PC-9 (cell line): ENCODE data around the gene NFE2. TPM values are rescaled to one million over a fixed set of nuclear protein-coding genes. Genes with fewer than 3 reads are reported as not detected.

Source experiments
- BruUV-seq: library from RNA; stranded (reverse); fragments of 400-500 nt; replicated peaks from 2 replicates; lab custom pipeline; 2021; lab: Mats Ljungman, UMichigan
- CTCF ChIA-PET: fragments of 300-600 bp; sonication (Branson Sonifier 250); formaldehyde crosslinking; loops from one replicate; lab custom pipeline; 2022; ENCODE audit warnings: antibody characterized with exemption; lab: Charles Lee
- POLR2A ChIA-PET: fragments of 300-600 bp; sonication (Branson Sonifier 250); formaldehyde crosslinking; loops from one replicate; lab custom pipeline; 2022; ENCODE audit warnings: antibody characterized with exemption; ENCODE audit not compliant: unreplicated experiment; lab: Charles Lee
- DNase-seq, 2 experiments: peaks; one replicate each; pipeline versions ENCODE4 v3.0.0 to v3.0.0-alpha.2; 2015 to 2022; ENCODE audit warnings: mixed read lengths in 1 of 2
- H2AFZ ChIP-seq: fragments of 200-600 bp; sonication (generic); 2 replicates; pipeline ENCODE4 v1.8.1; 2017; ENCODE audit warnings: antibody characterized with exemption
- H3F3A ChIP-seq: fragments of 200-600 bp; sonication (generic); 2 replicates; pipeline ENCODE4 v1.8.1; 2017; ENCODE audit warnings: antibody characterized with exemption, mild to moderate bottlenecking, low read depth; ENCODE audit not compliant: insufficient read depth
- H3K27ac ChIP-seq: fragments of 200-600 bp; sonication (generic); 2 replicates; pipeline ENCODE4 v1.6.1; 2016; ENCODE audit warnings: mixed run types
- H3K27me3 ChIP-seq: fragments of 200-600 bp; sonication (generic); 2 replicates; pipeline ENCODE4 v1.6.1; 2016; ENCODE audit warnings: low read depth, mixed run types; ENCODE audit not compliant: insufficient read depth
- H3K36me3 ChIP-seq: fragments of 200-600 bp; sonication (generic); 2 replicates; pipeline ENCODE4 v1.6.1; 2016; ENCODE audit warnings: low read depth, mixed run types
- H3K4me1 ChIP-seq: fragments of 200-600 bp; sonication (generic); replicated peaks from 2 replicates; pipeline ENCODE4 v1.6.1; 2016; ENCODE audit warnings: mixed run types; ENCODE audit not compliant: insufficient read depth
- H3K4me2 ChIP-seq: fragments of 200-600 bp; sonication (generic); 2 replicates; pipeline ENCODE4 v1.6.1; 2017; ENCODE audit warnings: mixed run types
- H3K4me3 ChIP-seq: fragments of 200-600 bp; sonication (generic); 2 replicates; pipeline ENCODE4 v1.6.1; 2016; ENCODE audit warnings: mixed run types
- H3K79me2 ChIP-seq: fragments of 200-600 bp; sonication (generic); 2 replicates; pipeline ENCODE4 v1.6.1; 2017; ENCODE audit warnings: low read depth, mixed run types
- H3K9me2 ChIP-seq: fragments of 200-600 bp; sonication (generic); 2 replicates; pipeline ENCODE4 v1.8.1; 2017; ENCODE audit warnings: mild to moderate bottlenecking; ENCODE audit not compliant: insufficient read depth
- H3K9me3 ChIP-seq: fragments of 200-600 bp; sonication (generic); 2 replicates; pipeline ENCODE4 v1.8.1; 2016; ENCODE audit warnings: low read depth; ENCODE audit not compliant: insufficient read depth
- H4K20me1 ChIP-seq: fragments of 200-600 bp; sonication (generic); 2 replicates; pipeline ENCODE4 v1.8.1; 2017; ENCODE audit not compliant: insufficient read depth
- EZH2 ChIP-seq: fragments of 200-600 bp; sonication (generic); IDR thresholded peaks from 2 replicates; pipeline ENCODE4 v1.8.0; 2017; ENCODE audit warnings: antibody characterized with exemption, low read depth
- intact Hi-C: fragments of 100-400 bp; cut with micrococcal nuclease; formaldehyde crosslinking; loops from one replicate; pipeline ENCODE4 v1.10.0; 2022; ENCODE audit not compliant: unreplicated experiment
- total RNA-seq: library from RNA; stranded (reverse); gene quantifications from 2 replicates; pipeline ENCODE4 v1.2.3, GENCODE V29; 2021
- TF ChIP-seq, protein P1 (sequence below): fragments of 200-600 bp; sonication (generic); conservative IDR thresholded peaks from 2 replicates; pipeline ENCODE4 v1.6.1; 2017; ENCODE audit warnings: mixed run types, antibody characterized with exemption, mild to moderate bottlenecking, moderate library complexity

The NFE2 gene
- total RNA-seq, 1 experiment from 2014 or later, result 1.5 TPM

DNA sequence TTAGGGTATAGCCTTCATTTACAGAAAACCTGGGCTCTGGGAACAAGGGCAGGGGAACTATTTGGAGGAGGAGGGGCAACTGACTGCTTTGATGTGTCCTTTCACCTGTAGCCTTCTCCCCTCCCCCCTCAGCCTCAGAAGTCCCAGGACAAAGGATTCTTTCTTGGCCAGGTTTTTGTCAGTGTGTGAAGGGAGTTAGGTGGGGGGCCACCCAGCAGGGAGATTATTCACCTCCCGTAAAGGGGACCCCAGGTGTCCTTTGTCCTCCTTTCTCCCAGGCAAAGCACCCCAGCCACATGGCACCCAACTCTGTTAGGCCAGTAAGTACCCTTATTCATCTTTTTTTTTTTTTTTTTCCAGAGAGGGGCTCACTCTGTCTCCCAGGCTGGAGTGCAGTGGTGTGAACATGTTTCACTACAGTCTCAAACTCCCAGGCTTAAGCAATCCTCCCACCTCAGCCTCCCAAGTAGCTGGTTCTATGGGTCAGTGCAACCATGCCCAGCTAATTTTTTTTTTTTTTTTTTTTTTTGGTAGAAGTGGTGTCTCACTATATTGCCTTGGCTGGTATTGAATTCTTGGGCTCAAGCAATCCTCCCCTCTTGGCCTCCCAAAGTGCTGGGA, 723 bp upstream of the NFE2 start:
- ChIA-PET POLR2A (interaction anchor here (0.6 to 1.1 kb wide), 3 partner anchors 13 to 24 kb away, joined by 3 to 43 read pairs (median 9); partner anchors contain the start of genes CBX5 and COPZ1), CTCF (interaction anchor here (0.6 to 2.3 kb wide), 5 partner anchors 20 to 1423 kb away, joined by 3 to 16 read pairs (median 6); partner anchors contain the start of gene COPZ1)
- Histone ChIP-seq H3K4me3 (peak overlapping the region; percentile 46; the same call in 1 of the 2 replicates), H4K20me1 (no peaks in the 10 kb centered on the region), H3K4me1 (peaks cover 47% of the 10 kb centered on the region), H3K36me3 (no peaks in the 10 kb centered on the region), H3F3A (peaks cover 30% of the 10 kb centered on the region), H3K27ac (no peak overlapping the region), H3K9me2 (no peaks in the 10 kb centered on the region), H2AFZ (no peak overlapping the region; the same call in 1 of the 2 replicates), H3K79me2 (no peaks in the 10 kb centered on the region), H3K27me3 (no peaks in the 10 kb centered on the region), H3K4me2 (peak overlapping the region; percentile 81), H3K9me3 (no peaks in the 10 kb centered on the region)
- no TSS peak for BruUV-seq
- intact Hi-C loops, result no loop called here
- TF ChIP-seq, protein P1, sequence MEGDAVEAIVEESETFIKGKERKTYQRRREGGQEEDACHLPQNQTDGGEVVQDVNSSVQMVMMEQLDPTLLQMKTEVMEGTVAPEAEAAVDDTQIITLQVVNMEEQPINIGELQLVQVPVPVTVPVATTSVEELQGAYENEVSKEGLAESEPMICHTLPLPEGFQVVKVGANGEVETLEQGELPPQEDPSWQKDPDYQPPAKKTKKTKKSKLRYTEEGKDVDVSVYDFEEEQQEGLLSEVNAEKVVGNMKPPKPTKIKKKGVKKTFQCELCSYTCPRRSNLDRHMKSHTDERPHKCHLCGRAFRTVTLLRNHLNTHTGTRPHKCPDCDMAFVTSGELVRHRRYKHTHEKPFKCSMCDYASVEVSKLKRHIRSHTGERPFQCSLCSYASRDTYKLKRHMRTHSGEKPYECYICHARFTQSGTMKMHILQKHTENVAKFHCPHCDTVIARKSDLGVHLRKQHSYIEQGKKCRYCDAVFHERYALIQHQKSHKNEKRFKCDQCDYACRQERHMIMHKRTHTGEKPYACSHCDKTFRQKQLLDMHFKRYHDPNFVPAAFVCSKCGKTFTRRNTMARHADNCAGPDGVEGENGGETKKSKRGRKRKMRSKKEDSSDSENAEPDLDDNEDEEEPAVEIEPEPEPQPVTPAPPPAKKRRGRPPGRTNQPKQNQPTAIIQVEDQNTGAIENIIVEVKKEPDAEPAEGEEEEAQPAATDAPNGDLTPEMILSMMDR, result no peak
- no peak for TF ChIP-seq EZH2
- DNase-seq, result no peak

DNA sequence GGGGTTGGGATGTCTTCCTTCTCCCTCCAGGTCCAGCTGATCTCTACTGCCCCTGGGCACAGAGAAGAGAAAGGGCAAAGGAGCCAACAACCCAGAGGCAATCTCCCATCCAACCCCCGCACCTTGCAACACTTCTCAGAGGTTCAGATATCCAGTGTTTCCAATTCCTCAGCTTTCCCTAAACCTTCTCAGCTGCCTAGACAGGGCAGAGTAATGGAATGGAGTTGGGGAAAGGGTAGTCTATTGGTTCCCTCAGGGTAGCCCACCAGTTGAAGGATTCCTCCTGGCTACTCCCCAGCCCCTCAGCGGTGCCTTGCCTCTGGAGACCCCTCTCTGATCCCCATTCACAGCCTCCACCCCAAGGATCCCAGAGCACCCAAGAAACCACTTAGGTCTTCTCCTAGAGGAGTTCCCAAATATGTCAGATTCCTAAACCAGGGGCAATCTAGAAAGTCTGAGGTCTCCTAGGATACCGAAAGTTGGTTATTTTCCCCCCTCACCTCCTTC, 537 bp downstream of the NFE2 start:
- ChIA-PET CTCF (interaction anchor here (0.7 to 2.3 kb wide), 4 partner anchors 9 to 59 kb away, joined by 5 to 25 read pairs (median 16); partner anchors contain the start of gene COPZ1), POLR2A (interaction anchor here (0.6 to 0.8 kb wide), 2 partner anchors 8 to 25 kb away, joined by 24 to 43 read pairs; partner anchors contain the start of gene COPZ1)
- no peaks in the 10 kb centered on the region for H3K36me3 ChIP-seq
- peak overlapping the region; percentile 81 for H3K4me2 ChIP-seq
- H3K27ac ChIP-seq, result no peak overlapping the region
- TSS peak; percentile 57 for BruUV-seq
- peak overlapping the region; percentile 46; the same call in 1 of the 2 replicates for H3K4me3 ChIP-seq
- peak overlapping the region; percentile 65; the same call in 1 of the 2 replicates for H2AFZ ChIP-seq
- no peak for TF ChIP-seq EZH2
- TF ChIP-seq, protein P1, result no peak
- H4K20me1 ChIP-seq, result no peaks in the 10 kb centered on the region
- intact Hi-C loops, result no loop called here
- no peaks in the 10 kb centered on the region for H3K27me3 ChIP-seq
- no peaks in the 10 kb centered on the region for H3K79me2 ChIP-seq
- peaks cover 46% of the 10 kb centered on the region for H3K4me1 ChIP-seq
- no peak for DNase-seq
- H3K9me3 ChIP-seq, result no peaks in the 10 kb centered on the region
- H3F3A ChIP-seq, result peaks cover 35% of the 10 kb centered on the region
- no peaks in the 10 kb centered on the region for H3K9me2 ChIP-seq

DNA sequence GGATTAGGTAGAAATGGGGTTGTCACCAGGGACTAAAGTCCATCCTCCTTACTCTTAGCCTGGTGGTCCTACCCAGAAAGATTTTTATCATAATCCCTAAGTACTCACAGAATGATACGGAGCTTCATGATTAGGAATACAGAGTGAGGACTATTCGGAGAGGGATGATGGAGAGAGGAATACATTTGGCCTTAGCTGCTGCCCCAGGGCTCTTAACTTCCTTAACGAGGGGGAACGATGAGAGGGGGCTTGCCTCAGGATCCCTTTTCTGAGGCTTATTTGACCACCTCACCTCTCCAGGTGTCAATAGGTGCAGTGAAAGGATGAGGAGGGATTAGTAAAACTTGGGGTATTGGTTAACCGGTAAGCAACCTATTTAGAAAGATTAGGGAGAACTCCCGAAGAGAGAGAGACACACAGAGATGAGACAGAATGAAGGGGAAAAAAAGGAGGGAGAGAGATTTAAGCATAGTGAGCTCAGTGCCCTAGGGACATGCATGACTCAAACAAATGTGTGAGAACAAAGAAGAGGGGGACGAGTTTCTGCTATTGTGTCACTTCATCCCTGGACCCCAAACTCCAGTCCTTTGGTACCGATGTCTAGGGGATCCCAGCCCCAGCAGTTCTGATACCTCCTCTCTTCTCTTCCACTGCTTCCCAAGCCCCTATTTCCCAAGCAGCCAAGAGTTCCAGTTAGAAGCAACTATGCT, 1.1 kb downstream of the NFE2 start:
- no peak for DNase-seq
- intact Hi-C loops, result no loop called here

More for the DNA sequence above, 1.1 kb downstream of the NFE2 start:
- ChIA-PET POLR2A (no interaction called here), CTCF (interaction anchor here (2.3 kb wide), 1 partner anchor 25 kb away, joined by 15 read pairs; the partner anchor contains the start of gene COPZ1)
- Histone ChIP-seq H3K79me2 (no peaks in the 10 kb centered on the region), H3F3A (peaks cover 39% of the 10 kb centered on the region), H3K4me3 (no peak overlapping the region), H3K27me3 (no peaks in the 10 kb centered on the region), H4K20me1 (no peaks in the 10 kb centered on the region), H3K4me2 (peak overlapping the region; percentile 81), H3K9me2 (no peaks in the 10 kb centered on the region), H2AFZ (no peak overlapping the region), H3K4me1 (peaks cover 45% of the 10 kb centered on the region), H3K9me3 (no peaks in the 10 kb centered on the region), H3K27ac (no peak overlapping the region), H3K36me3 (no peaks in the 10 kb centered on the region)
- TF ChIP-seq, protein P1, result no peak
- no peak for TF ChIP-seq EZH2
- no TSS peak for BruUV-seq
